GM18909 (cell line): ENCODE results near the gene SARS2.

Experiments
- ATAC-seq: cut with Tn5 transposase; IDR thresholded peaks from one replicate; pipeline ENCODE4 v1.9.1; 2021; ENCODE audit warnings: mild to moderate bottlenecking; ENCODE audit not compliant: unreplicated experiment, poor library complexity

SARS2 gene

GRCh38 chr19:38918526-38918925 is 12.0 kb downstream of the SARS2 start:
- no peak for ATAC-seq

- no peak for ATAC-seq
Measured at GRCh38 chr19:38917921-38918491, 12.6 kb downstream of the SARS2 start.

- no peak for ATAC-seq
Measured at GRCh38 chr19:38917516-38917915, 13.0 kb downstream of the SARS2 start.

GRCh38 chr19:38915329-38916321 is 14.9 kb downstream of the SARS2 start:
- no peak for ATAC-seq

- ATAC-seq = no peak
Measured at GRCh38 chr19:38913958-38914357, 16.6 kb downstream of the SARS2 start.

- ATAC-seq = no peak
Measured at GRCh38 chr19:38912600-38913514, 17.7 kb downstream of the SARS2 start.

- no peak for ATAC-seq
Measured at GRCh38 chr19:38911388-38912001, 19.1 kb downstream of the SARS2 start.

- no peak for ATAC-seq
Measured at GRCh38 chr19:38910488-38910887, 20.1 kb downstream of the SARS2 start.

- no peak for ATAC-seq
Measured at GRCh38 chr19:38908911-38909310, 21.7 kb downstream of the SARS2 start.

- no peak for ATAC-seq
Measured at GRCh38 chr19:38907670-38908069, 22.9 kb downstream of the SARS2 start.

GRCh38 chr19:38907227-38907626 is 23.3 kb downstream of the SARS2 start:
- no peak for ATAC-seq

GRCh38 chr19:38905620-38906019 is 24.9 kb downstream of the SARS2 start:
- ATAC-seq = no peak

- ATAC-seq = no peak
Measured at GRCh38 chr19:38904581-38905539, 25.7 kb downstream of the SARS2 start.

- ATAC-seq = no peak
Measured at GRCh38 chr19:38901683-38902082, 28.9 kb downstream of the SARS2 start.

- no peak for ATAC-seq
Measured at GRCh38 chr19:38900743-38901190, 29.8 kb downstream of the SARS2 start.

GRCh38 chr19:38900202-38900629 is 30.3 kb downstream of the SARS2 start:
- no peak for ATAC-seq

GRCh38 chr19:38899447-38900201 is 30.9 kb downstream of the SARS2 start, which contains the start of the genes NFKBIB and SIRT2:
TSS of gene NFKBIB (plus strand) at chr19:38899969. CDS start at chr19:38900033, 64 bp downstream.
TSS of gene SIRT2 (minus strand) at chr19:38899618. CDS start at chr19:38899521, 97 bp downstream.
- peak; percentile 91 for ATAC-seq
